KG1 (cell line): Measurements from ENCODE around the gene SLC44A2.

ENCODE experiments used
- DNase-seq: peaks from one replicate; lab custom pipeline; 2025; lab: John Stamatoyannopoulos, UW

SLC44A2 gene

GRCh38 chr19:10615429-10616023 lies 9.8 kb upstream of the SLC44A2 start:
- no peak for DNase-seq

- DNase-seq, result no peak
Measured at GRCh38 chr19:10617409-10618121, 7.8 kb upstream of the SLC44A2 start.

DNA sequence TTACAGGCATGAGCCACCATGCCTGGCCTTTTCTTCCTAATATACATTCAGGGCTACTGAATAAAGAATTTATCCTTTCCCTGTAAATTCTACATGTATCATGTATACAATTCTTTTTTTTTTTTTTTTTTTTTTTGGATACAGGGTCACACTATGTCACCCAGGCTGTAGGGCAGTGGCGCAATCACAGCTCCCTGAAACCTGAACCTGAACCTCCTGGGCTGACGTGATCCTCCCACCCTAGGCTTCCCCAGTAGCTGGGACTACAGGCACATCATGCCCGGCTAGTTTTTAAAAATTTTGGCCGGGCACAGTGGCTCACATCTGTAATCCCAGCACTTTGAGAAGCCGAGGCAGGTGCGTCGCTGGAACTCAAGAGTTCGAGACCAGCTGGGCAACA lies 6.5 kb upstream of the SLC44A2 start:
- DNase-seq, result no peak

DNA sequence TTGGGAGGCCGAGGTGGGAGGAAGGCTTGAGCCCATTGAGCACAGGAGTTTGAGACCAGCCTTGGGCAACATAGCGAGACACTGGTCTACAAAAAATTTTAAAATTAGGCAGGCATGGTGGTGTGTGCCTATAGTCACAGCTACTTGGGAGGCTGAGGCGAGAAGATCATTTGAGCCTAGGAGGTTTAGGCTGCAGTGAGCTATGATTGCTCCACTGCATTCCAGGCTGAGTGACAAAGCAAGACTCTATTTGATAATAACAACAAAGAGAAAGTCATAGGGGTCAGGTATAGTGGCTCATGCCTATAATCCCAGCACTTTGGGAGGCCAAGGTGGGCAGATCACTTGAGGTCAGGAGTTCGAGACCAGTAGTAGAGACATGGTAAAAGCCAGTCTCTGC lies 4.6 kb upstream of the SLC44A2 start:
- DNase-seq, result no peak

DNA sequence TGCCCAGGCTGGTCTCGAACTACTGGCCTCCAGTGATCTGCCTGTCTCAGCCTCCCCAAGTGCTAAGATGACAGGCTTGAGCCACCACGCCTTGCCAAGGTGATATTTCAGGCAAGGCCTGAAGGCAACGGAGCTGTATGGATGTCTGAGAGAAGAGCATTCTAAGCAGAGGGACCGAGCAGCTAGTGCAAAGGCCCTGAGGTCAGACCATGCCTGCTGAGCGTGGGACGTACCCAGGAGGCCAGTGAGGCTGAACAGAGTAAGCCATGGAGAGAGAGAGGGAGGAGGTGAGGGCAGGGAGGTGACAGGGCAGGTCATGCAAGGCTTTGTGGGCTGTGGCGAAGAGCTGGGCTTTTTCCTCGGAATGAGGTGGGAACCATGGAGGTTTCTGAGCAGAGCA lies 3.4 kb upstream of the SLC44A2 start:
- DNase-seq, result no peak

GRCh38 chr19:10624585-10624984 lies 768 bp upstream of the SLC44A2 start:
- DNase-seq, result no peak

GRCh38 chr19:10625762-10626138 lies 397 bp downstream of the SLC44A2 start:
- no peak for DNase-seq

DNA sequence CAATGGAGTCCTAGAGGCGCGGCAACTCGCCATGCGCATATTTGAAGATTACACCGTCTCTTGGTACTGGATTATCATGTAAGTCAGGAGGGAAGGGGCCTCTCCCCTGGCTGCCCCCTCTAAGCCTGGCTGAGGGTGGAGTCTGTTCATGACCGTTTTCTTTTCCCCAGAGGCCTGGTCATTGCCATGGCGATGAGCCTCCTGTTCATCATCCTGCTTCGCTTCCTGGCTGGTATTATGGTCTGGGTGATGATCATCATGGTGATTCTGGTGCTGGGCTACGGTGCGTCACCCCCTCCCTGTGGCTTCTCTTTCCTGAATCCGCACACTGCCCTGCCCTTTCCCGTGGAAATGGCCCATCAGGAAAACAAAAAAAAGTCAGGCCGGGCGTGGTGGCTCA lies 6.5 kb downstream of the SLC44A2 start:
- no peak for DNase-seq

DNA sequence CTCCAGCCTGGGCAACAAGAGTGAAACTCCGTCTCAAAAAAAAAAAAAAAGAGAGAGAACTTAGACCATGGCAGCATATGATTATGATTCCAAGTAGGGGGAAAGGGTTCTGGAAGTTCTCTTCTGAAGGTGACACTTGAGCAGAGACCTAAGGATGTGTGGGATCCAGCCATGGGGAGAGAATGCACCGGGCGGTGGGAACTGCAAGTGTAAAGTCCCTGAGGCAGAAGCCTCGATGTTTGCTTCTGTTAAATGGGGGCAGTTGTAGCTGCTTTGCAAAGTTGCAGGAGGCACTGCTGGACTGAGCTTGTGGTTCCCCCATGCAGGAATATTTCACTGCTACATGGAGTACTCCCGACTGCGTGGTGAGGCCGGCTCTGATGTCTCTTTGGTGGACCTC lies 9.1 kb downstream of the SLC44A2 start:
- DNase-seq, result no peak

- DNase-seq, result no peak
Measured at GRCh38 chr19:10634963-10635362, 9.6 kb downstream of the SLC44A2 start.

DNA sequence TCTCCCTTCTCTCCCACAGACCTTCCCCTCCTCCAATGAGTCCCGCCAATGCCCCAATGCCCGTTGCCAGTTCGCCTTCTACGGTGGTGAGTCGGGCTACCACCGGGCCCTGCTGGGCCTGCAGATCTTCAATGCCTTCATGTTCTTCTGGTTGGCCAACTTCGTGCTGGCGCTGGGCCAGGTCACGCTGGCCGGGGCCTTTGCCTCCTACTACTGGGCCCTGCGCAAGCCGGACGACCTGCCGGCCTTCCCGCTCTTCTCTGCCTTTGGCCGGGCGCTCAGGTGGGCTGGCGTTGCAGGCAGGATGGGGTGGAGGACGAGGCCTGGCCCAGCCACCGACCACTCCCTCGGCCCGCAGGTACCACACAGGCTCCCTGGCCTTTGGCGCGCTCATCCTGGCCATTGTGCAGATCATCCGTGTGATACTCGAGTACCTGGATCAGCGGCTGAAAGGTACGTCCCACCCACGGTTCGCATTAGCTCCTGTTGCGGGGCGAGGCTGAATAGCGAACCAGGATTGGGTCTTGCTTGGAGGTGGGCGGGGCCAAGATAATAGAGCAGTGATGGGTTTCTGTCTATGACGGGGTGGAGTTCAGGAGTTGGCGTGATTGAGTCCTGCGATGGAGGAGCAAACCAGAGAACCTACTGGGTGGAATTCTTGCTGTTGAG lies 11.1 kb downstream of the SLC44A2 start:
- DNase-seq, result no peak

GRCh38 chr19:10637894-10638293 lies 12.5 kb downstream of the SLC44A2 start:
- no peak for DNase-seq

DNA sequence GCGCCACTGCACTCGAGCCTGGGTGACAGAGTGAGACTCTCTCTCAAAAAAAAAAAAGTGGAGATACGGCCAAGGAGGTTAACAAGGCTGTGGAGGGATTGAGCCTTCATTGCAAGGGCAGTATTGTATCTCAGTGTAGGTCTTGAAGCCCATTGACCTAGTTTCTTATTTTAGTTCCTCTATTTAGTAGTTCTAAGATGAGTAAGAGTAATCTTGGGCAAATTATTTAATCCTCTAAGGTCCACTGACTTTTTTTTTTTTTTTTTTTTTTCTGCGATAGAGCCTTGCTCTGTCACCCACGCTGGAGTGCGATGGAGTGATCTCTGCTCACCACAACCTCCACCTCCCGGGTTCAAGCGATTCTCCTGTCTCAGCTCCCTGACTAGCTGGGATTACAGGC lies 14.5 kb downstream of the SLC44A2 start:
- DNase-seq, result no peak

DNA sequence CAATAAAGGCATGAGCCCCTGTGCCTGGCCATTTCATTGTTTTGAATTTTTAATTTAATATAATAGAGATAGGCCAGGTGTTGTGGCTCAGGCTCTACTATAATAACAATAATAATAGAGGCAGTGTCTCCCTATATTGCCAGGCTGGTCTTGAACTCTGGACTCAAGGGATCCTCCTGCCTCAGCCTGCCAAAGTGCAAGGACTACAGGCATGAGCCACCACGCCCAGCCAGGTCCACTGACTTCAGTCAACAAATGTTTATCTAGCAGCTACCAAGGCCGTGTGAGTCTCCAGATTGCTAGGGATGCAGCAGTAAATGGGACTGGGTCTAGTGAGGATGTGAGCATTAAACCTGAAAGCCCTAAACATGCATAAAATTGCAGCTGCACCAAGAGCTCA lies 15.0 kb downstream of the SLC44A2 start:
- no peak for DNase-seq

DNA sequence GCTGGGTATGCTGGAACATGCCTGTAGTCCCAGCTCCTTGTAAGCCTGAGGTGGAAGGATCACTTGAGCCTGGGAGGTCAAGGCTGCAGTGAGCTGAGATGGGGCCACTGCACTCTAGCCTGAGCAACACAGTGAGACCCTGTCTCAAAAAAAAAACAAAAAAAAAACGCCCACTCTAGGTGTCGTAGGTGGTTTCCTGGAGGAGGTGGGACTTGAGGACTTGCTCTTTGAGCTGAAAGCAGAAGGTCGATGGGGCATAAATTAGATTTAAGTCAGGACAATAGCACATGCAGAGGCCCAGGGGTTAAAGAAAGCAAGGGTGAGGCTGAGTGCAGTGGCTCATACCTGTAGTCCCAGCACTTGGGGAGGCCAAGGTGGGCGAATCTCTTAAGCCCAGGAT lies 15.9 kb downstream of the SLC44A2 start:
- DNase-seq, result no peak

GRCh38 chr19:10642473-10643171 lies 17.3 kb downstream of the SLC44A2 start:
- DNase-seq, result no peak

DNA sequence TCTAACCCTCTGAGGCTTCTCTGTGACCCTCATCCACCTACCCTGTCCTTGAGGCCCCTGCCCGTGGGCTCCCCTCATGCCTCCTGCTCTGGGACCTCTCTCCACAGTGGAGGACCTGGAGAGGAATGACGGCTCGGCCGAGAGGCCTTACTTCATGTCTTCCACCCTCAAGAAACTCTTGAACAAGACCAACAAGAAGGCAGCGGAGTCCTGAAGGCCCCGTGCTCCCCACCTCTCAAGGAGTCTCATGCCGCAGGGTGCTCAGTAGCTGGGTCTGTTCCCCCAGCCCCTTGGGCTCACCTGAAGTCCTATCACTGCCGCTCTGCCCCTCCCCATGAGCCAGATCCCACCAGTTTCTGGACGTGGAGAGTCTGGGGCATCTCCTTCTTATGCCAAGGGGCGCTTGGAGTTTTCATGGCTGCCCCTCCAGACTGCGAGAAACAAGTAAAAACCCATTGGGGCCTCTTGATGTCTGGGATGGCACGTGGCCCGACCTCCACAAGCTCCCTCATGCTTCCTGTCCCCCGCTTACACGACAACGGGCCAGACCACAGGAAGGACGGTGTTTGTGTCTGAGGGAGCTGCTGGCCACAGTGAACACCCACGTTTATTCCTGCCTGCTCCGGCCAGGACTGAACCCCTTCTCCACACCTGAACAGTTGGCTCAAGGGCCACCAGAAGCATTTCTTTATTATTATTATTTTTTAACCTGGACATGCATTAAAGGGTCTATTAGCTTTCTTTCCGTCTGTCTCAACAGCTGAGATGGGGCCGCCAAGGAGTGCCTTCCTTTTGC lies 18.0 kb downstream of the SLC44A2 start:
- no peak for DNase-seq

GRCh38 chr19:10643968-10644259 lies 18.6 kb downstream of the SLC44A2 start:
- no peak for DNase-seq

DNA sequence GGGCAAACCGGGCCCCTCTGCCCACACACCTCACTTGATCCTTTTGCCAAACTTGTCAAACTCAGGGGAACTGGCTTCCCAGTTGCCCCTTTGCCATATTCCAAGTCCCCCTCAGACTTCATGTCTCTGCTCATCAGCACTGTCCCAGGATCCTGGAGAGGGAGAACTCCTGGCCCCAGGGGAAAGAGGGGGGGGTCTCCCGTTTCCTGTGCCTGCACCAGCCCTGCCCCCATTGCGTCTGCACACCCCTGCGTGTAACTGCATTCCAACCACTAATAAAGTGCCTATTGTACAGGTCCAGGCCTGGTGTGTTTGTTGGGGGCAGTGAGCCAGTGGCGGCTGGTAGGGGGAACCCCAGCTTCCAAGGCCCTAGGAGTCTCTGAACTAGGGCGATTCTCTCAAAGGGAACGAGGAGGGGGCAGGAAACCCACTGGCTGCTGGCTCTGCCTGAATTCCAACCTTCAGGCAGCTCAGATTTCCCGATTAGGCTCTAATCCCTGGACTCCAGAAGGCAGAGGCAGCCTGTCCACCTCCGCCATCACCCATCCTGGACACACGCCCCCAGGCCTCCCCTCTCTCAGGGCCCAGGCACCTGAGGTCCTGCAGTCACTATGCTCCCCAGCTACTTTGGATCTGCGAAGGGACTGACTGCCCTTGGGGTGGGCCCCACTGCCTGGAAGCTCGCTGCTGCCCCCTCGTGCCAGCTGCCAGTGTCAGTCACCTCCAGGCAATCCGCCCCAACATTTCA lies 19.1 kb downstream of the SLC44A2 start:
- DNase-seq, result peak; percentile 40

DNA sequence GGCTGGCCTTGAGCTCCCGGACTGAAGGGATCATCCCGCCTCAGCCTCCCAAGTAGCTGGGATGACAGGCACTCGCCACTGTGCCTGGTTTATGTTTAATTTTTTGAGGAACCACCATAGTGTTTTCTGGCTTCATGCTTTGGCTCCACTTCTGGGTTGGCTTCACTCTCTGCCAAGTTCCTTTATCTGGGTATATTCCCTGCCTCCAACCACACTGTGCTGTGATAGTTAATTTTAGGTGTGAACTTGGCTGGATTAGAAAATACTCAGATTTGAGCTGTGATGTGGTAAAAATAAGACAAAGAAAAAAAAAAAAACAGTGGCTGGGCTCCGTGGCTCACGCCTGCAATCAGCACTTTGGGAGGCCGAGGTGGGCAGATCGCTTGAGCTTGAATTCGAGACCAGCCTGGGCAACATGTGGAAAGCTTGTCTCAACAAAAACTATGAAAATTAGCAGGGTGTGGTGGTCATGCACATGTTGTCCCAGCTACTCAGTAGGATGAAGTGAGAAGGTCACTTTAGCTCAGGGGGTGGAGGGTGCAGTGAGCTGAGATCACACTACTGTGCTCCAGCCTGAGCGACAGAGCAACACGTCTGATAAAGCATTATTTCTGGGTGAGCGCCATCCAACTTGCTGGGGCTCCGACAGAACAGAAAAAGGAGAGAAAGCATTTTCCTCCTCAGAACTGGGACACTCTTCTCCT lies 21.3 kb downstream of the SLC44A2 start:
- no peak for DNase-seq

GRCh38 chr19:10648360-10648759 lies 23.0 kb downstream of the SLC44A2 start:
- no peak for DNase-seq
